ENCODE data around the gene CDO1.

GRCh38 chr5:115842089-115842935 lies 25.9 kb upstream of the CDO1 start:
- TF ChIP-seq POLR2A (IDR thresholded peaks at IDR 0.05; ENCODE audit: low read length) (no peak), GATA1 (IDR thresholded peaks at IDR 0.05; ENCODE audit: low read depth, low read length) (no peak)
